Keratinocyte (primary cell): ENCODE measurements around the gene ZSCAN1. TPM values are rescaled to one million over a fixed set of nuclear protein-coding genes. Genes with fewer than 3 reads are reported as not detected.

Experiments used
- DNase-seq: peaks from one replicate; pipeline ENCODE4 v3.0.0-alpha.2; 2011; ENCODE audit warnings: low read depth, missing footprints, low spot score
- FAIRE-seq: peaks from 2 replicates; lab custom pipeline; 2011; peaks lifted over from hg19 to GRCh38; lab: Jason Lieb, UNC
- H2AFZ ChIP-seq: 2 replicates; pipeline ENCODE4 v1.6.0; 2012; ENCODE audit warnings: low read length, control low read depth, inconsistent platforms; ENCODE audit not compliant: control insufficient read depth
- H3K27ac ChIP-seq: 2 replicates; pipeline ENCODE4 v1.5.1; 2011; ENCODE audit warnings: low read length; ENCODE audit not compliant: control insufficient read depth, insufficient read depth
- H3K27me3 ChIP-seq: 3 replicates; pipeline ENCODE4 v1.6.0; 2011; ENCODE audit warnings: low read length; ENCODE audit not compliant: control insufficient read depth, insufficient read depth; ENCODE audit errors: extremely low read depth
- H3K36me3 ChIP-seq, 2 experiments: 2 replicates in 1 of 2; 3 replicates in 1 of 2; pipeline ENCODE4 v1.5.1; 2011; ENCODE audit warnings: low read length in 2 of 2, mild to moderate bottlenecking in 1 of 2; ENCODE audit not compliant: control insufficient read depth in 2 of 2, insufficient read depth in 2 of 2; ENCODE audit errors: extremely low read depth in 1 of 2
- H3K4me1 ChIP-seq: 3 replicates; pipeline ENCODE4 v1.5.1; 2011; ENCODE audit warnings: low read length; ENCODE audit not compliant: control insufficient read depth, insufficient read depth; ENCODE audit errors: extremely low read depth
- H3K4me2 ChIP-seq: 3 replicates; pipeline ENCODE4 v1.6.0; 2011; ENCODE audit warnings: low read depth, low read length; ENCODE audit not compliant: control insufficient read depth, insufficient read depth; ENCODE audit errors: extremely low read depth
- H3K4me3 ChIP-seq, 3 experiments: fragments of 200-600 bp in 1 of 3; sonication (generic) in 1 of 3; 2 replicates in 2 of 3; 3 replicates in 1 of 3; pipeline ENCODE4 v1.5.1; 2011 to 2016; ENCODE audit warnings: low read length in 3 of 3, mild to moderate bottlenecking in 3 of 3, control low read depth in 2 of 3, inconsistent platforms in 1 of 3, low read depth in 1 of 3, mixed read lengths in 1 of 3, mixed run types in 1 of 3, moderate library complexity in 1 of 3; ENCODE audit not compliant: control insufficient read depth in 2 of 3, insufficient read depth in 2 of 3; ENCODE audit errors: extremely low read depth in 1 of 3
- H3K79me2 ChIP-seq: 2 replicates; pipeline ENCODE4 v1.6.0; 2012; ENCODE audit warnings: low read length; ENCODE audit not compliant: control insufficient read depth, insufficient read depth
- H3K9ac ChIP-seq: 3 replicates; pipeline ENCODE4 v1.6.0; 2011; ENCODE audit warnings: low read length; ENCODE audit not compliant: control insufficient read depth, insufficient read depth; ENCODE audit errors: extremely low read depth
- H3K9me1 ChIP-seq: 3 replicates; pipeline ENCODE4 v1.6.0; 2011; ENCODE audit warnings: low read length; ENCODE audit not compliant: control insufficient read depth, insufficient read depth; ENCODE audit errors: extremely low read depth
- H3K9me3 ChIP-seq: 2 replicates; pipeline ENCODE4 v1.5.1; 2012; ENCODE audit warnings: low read depth, low read length; ENCODE audit not compliant: control insufficient read depth
- H4K20me1 ChIP-seq: 3 replicates; pipeline ENCODE4 v1.6.0; 2011; ENCODE audit warnings: low read length; ENCODE audit not compliant: control insufficient read depth, insufficient read depth; ENCODE audit errors: extremely low read depth
- CTCF ChIP-seq, 3 experiments: IDR thresholded peaks in 1 of 3; conservative IDR thresholded peaks in 1 of 3; optimal IDR thresholded peaks in 1 of 3; 2 replicates in 2 of 3; 3 replicates in 1 of 3; pipeline versions ENCODE3 to v1.5.1; 2011; ENCODE audit warnings: low read length in 3 of 3, mild to moderate bottlenecking in 3 of 3, moderate library complexity in 2 of 3, control low read depth in 1 of 3, inconsistent platforms in 1 of 3; ENCODE audit not compliant: insufficient read depth in 2 of 3; ENCODE audit errors: extremely low read depth in 1 of 3
- EZH2 ChIP-seq: IDR thresholded peaks from one replicate; pipeline ENCODE4 v1.6.1; 2012; ENCODE audit warnings: inconsistent platforms, mild to moderate bottlenecking, low read length, moderate library complexity
- dilution Hi-C: fragments of 300-500 bp; cut with MboI; formaldehyde crosslinking; loops from one replicate; pipeline ENCODE4 v1.7.0; 2020; ENCODE audit warnings: low sequenced_read_pairs; ENCODE audit not compliant: extremely low pct_ligation_motif_present
- polyA plus RNA-seq, 5 experiments: library from polyadenylated mRNA; depleted of rRNA in 3 of 5; stranded (reverse) in 3 of 5; stranded (forward) in 1 of 5; unstranded in 1 of 5; fragments of >200 nt; gene quantifications; 1 replicate in 1 of 5; 2 replicates in 3 of 5; 3 replicates in 1 of 5; pipeline versions ENCODE4 v1.2.1 to v1.2.3, GENCODE V29; 2011 to 2012; ENCODE audit warnings: missing spikeins in 2 of 5, low read depth in 1 of 5, low replicate concordance in 1 of 5

The ZSCAN1 gene
- polyA plus RNA-seq, 1 donor (not counting 4 experiments of a cell fraction or from before 2014, with no cell fraction given): not detected

GRCh38 chr19:58024661-58025060, 9.2 kb upstream of the ZSCAN1 start:
- no peaks in the 10 kb centered on the region for H4K20me1 ChIP-seq
- H3K4me3 ChIP-seq: no peak overlapping the region
- TF ChIP-seq EZH2 (no peak), CTCF (optimal IDR thresholded peaks at IDR 0.05 in 1 of 3, IDR thresholded peaks at IDR 0.05 in 1 of 3, conservative IDR thresholded peaks at IDR 0.05 in 1 of 3; ENCODE audit: extremely low read depth in 1 of 3, insufficient read depth in 2 of 3, low read length in 3 of 3) (no peak)
- H3K27ac ChIP-seq: no peak overlapping the region
- FAIRE-seq (no peak), DNase-seq (no peak)
- no peaks in the 10 kb centered on the region for H3K36me3 ChIP-seq
- no peak overlapping the region for H3K4me2 ChIP-seq
- no peaks in the 10 kb centered on the region for H3K4me1 ChIP-seq
- dilution Hi-C loops: no loop called here
- H3K79me2 ChIP-seq: no peaks in the 10 kb centered on the region
- no peak overlapping the region for H3K9ac ChIP-seq
- no peaks in the 10 kb centered on the region for H3K27me3 ChIP-seq
- peaks cover 7% of the 10 kb centered on the region for H3K9me3 ChIP-seq
- H3K9me1 ChIP-seq: no peaks in the 10 kb centered on the region
- no peak overlapping the region for H2AFZ ChIP-seq

- no peak overlapping the region for H2AFZ ChIP-seq
- H4K20me1 ChIP-seq: no peaks in the 10 kb centered on the region
- no peak overlapping the region for H3K4me2 ChIP-seq
- FAIRE-seq: no peak
- no peak overlapping the region for H3K27ac ChIP-seq
- no peak overlapping the region for H3K4me3 ChIP-seq
- H3K4me1 ChIP-seq: no peaks in the 10 kb centered on the region
- no peak overlapping the region for H3K9ac ChIP-seq
- no peak for TF ChIP-seq CTCF (optimal IDR thresholded peaks at IDR 0.05 in 1 of 3, IDR thresholded peaks at IDR 0.05 in 1 of 3, conservative IDR thresholded peaks at IDR 0.05 in 1 of 3; ENCODE audit: extremely low read depth in 1 of 3, insufficient read depth in 2 of 3, low read length in 3 of 3)
- TF ChIP-seq EZH2: no peak
- H3K9me1 ChIP-seq: no peaks in the 10 kb centered on the region
- DNase-seq: no peak
- no peaks in the 10 kb centered on the region for H3K79me2 ChIP-seq
- dilution Hi-C loops: no loop called here
- no peaks in the 10 kb centered on the region for H3K36me3 ChIP-seq
- H3K9me3 ChIP-seq: peaks cover 9% of the 10 kb centered on the region
- no peaks in the 10 kb centered on the region for H3K27me3 ChIP-seq
Measured at GRCh38 chr19:58034477-58034793, 610 bp downstream of the ZSCAN1 start.
